SK-N-SH (cell line): ENCODE data around the gene SFXN3.

Source experiments
- FOSL2 ChIP-seq: IDR thresholded peaks from 2 replicates; pipeline ENCODE4 v1.4.0; 2012; ENCODE audit warnings: low read depth, mild to moderate bottlenecking, moderate library complexity, borderline replicate concordance
- FOXM1 ChIP-seq: IDR thresholded peaks from 2 replicates; pipeline ENCODE4 v1.4.0; 2012; ENCODE audit warnings: low read depth, mild to moderate bottlenecking
- MEF2A ChIP-seq: IDR thresholded peaks from 2 replicates; pipeline ENCODE4 v1.4.0; 2012; ENCODE audit warnings: low read depth, borderline replicate concordance
- NFIC ChIP-seq: IDR thresholded peaks from 2 replicates; pipeline ENCODE4 v1.4.0; 2012; ENCODE audit warnings: borderline replicate concordance
- POLR2AphosphoS5 ChIP-seq: IDR thresholded peaks from 2 replicates; pipeline ENCODE4 v1.6.1; 2012; ENCODE audit warnings: low read depth, low read length
- RAD21 ChIP-seq: IDR thresholded peaks from 2 replicates; pipeline ENCODE4 v1.6.1; 2012; ENCODE audit warnings: mild to moderate bottlenecking, low read length
- TF ChIP-seq, protein P1 (sequence below): fragments of 200-600 bp; sonication (generic); IDR thresholded peaks from 2 replicates; pipeline ENCODE4 v1.6.1; 2017; ENCODE audit warnings: antibody characterized with exemption, mild to moderate bottlenecking, moderate library complexity
- TF ChIP-seq, protein P2 (sequence below): IDR thresholded peaks from 2 replicates; pipeline ENCODE4 v1.6.1; 2012; ENCODE audit warnings: mild to moderate bottlenecking, low read depth, low read length, moderate library complexity
- TF ChIP-seq, protein P3 (sequence below): IDR thresholded peaks from 2 replicates; pipeline ENCODE4 v1.4.0; 2012; ENCODE audit warnings: low read depth

DNA sequence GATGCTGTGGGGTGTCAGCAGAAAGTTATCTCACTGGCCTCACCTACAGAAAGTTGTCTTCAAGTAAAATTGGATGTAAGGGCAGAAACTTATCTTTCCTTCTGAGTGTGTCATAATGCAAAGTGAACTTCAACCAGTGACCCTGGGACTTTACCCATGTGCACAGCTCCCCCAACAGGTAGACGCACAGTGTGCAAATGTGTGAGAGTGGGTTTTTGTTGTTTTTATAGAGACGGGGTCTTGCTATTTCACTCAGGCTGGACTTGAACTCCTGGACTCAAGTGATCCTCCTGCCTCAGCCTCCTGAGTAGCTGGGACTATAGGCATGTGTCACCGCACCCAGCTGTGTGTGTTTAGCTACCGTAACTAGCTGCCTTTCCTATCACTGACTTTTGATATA, 24.4 kb downstream of the SFXN3 start:
- TF ChIP-seq FOSL2, result no peak
- TF ChIP-seq, protein P1, sequence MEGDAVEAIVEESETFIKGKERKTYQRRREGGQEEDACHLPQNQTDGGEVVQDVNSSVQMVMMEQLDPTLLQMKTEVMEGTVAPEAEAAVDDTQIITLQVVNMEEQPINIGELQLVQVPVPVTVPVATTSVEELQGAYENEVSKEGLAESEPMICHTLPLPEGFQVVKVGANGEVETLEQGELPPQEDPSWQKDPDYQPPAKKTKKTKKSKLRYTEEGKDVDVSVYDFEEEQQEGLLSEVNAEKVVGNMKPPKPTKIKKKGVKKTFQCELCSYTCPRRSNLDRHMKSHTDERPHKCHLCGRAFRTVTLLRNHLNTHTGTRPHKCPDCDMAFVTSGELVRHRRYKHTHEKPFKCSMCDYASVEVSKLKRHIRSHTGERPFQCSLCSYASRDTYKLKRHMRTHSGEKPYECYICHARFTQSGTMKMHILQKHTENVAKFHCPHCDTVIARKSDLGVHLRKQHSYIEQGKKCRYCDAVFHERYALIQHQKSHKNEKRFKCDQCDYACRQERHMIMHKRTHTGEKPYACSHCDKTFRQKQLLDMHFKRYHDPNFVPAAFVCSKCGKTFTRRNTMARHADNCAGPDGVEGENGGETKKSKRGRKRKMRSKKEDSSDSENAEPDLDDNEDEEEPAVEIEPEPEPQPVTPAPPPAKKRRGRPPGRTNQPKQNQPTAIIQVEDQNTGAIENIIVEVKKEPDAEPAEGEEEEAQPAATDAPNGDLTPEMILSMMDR, result no peak
- no peak for TF ChIP-seq FOXM1
- TF ChIP-seq, protein P2, sequence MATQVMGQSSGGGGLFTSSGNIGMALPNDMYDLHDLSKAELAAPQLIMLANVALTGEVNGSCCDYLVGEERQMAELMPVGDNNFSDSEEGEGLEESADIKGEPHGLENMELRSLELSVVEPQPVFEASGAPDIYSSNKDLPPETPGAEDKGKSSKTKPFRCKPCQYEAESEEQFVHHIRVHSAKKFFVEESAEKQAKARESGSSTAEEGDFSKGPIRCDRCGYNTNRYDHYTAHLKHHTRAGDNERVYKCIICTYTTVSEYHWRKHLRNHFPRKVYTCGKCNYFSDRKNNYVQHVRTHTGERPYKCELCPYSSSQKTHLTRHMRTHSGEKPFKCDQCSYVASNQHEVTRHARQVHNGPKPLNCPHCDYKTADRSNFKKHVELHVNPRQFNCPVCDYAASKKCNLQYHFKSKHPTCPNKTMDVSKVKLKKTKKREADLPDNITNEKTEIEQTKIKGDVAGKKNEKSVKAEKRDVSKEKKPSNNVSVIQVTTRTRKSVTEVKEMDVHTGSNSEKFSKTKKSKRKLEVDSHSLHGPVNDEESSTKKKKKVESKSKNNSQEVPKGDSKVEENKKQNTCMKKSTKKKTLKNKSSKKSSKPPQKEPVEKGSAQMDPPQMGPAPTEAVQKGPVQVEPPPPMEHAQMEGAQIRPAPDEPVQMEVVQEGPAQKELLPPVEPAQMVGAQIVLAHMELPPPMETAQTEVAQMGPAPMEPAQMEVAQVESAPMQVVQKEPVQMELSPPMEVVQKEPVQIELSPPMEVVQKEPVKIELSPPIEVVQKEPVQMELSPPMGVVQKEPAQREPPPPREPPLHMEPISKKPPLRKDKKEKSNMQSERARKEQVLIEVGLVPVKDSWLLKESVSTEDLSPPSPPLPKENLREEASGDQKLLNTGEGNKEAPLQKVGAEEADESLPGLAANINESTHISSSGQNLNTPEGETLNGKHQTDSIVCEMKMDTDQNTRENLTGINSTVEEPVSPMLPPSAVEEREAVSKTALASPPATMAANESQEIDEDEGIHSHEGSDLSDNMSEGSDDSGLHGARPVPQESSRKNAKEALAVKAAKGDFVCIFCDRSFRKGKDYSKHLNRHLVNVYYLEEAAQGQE, result no peak
- TF ChIP-seq RAD21, result peak; percentile 40
- TF ChIP-seq MEF2A, result no peak
- TF ChIP-seq POLR2AphosphoS5, result no peak
- TF ChIP-seq NFIC, result no peak
- TF ChIP-seq, protein P3, sequence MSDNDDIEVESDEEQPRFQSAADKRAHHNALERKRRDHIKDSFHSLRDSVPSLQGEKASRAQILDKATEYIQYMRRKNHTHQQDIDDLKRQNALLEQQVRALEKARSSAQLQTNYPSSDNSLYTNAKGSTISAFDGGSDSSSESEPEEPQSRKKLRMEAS, result no peak
